HG03025 (cell line): ENCODE results near the gene BCLAF1.

ENCODE experiments used
- ATAC-seq: cut with Tn5 transposase; IDR thresholded peaks from one replicate; pipeline ENCODE4 v1.9.1; 2021; ENCODE audit warnings: mild to moderate bottlenecking, moderate library complexity; ENCODE audit not compliant: unreplicated experiment, low FRiP score

The BCLAF1 gene

GRCh38 chr6:136208783-136209182, 80.9 kb downstream of the BCLAF1 start:
- ATAC-seq: no peak
